ENCODE data around the gene OBSCN. TPM values are rescaled to one million over a fixed set of nuclear protein-coding genes. Genes with fewer than 3 reads are reported as not detected.

Gene OBSCN
- total RNA-seq, 1 donor from 2014 or later: 7.6 TPM

DNA sequence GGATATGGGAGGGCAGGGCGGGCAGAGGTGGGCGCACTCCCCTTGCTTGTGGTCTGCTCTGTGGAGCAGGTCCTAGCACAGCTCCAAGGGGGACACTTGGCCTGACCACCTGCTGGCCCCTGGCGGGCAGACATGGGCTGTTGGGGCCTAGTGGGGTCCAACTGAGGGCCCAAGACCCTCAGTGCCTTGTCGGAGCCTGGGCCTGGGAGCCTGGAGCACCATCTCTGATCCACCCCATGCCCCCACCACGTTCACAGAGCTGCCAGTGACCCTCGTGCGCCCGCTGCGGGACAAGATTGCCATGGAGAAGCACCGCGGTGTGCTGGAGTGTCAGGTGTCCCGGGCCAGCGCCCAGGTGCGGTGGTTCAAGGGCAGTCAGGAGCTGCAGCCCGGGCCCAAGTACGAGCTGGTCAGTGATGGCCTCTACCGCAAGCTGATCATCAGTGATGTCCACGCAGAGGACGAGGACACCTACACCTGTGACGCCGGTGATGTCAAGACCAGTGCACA lies 70.6 kb downstream of the OBSCN start:
- H3K27me3 ChIP-seq (ENCODE audit: control insufficient read depth, insufficient read depth, low read length): no peaks in the 10 kb centered on the region
- FAIRE-seq (no peak), DNase-seq (ENCODE audit: low read depth) (no peak)
- no peak overlapping the region for H3K4me3 ChIP-seq (ENCODE audit: low read depth, low read length)
- H3K36me3 ChIP-seq (ENCODE audit: control insufficient read depth, insufficient read depth, low read length): peaks cover 5% of the 10 kb centered on the region
- no peak for TF ChIP-seq CTCF (IDR thresholded peaks at IDR 0.05; ENCODE audit: insufficient read depth, low read length, severe bottlenecking)

DNA sequence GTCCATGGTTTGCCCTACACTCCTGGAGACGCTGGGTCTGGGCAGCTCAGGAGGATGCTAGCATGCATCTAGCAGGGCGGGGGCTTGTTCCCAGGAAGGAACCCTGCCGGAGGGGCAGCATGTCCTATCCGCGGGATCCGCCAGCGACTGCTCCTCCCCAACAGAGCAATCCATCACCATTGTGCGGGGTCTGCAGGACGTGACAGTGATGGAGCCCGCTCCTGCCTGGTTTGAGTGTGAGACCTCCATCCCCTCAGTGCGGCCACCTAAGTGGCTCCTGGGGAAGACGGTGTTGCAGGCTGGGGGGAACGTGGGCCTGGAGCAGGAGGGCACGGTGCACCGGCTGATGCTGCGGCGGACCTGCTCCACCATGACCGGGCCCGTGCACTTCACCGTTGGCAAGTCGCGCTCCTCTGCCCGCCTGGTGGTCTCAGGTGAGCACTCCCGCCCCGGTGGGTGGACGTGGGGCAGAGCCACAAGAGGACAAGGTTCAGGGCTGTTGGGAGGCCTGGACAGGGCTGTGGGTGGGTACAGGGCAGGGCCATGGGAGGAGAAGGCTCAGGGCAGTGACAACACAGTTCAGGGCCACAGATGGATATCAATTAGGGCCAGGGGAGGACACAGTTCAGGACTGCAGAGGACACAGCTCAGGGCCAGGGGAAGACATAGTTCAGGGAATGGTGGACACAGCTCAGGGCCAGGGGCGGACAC lies 71.3 kb downstream of the OBSCN start:
- Histone ChIP-seq H3K4me3 (ENCODE audit: low read depth, low read length) (no peak overlapping the region), H3K27me3 (ENCODE audit: control insufficient read depth, insufficient read depth, low read length) (no peaks in the 10 kb centered on the region), H3K36me3 (ENCODE audit: control insufficient read depth, insufficient read depth, low read length) (peaks cover 7% of the 10 kb centered on the region)
- TF ChIP-seq CTCF (IDR thresholded peaks at IDR 0.05; ENCODE audit: insufficient read depth, low read length, severe bottlenecking): no peak
- FAIRE-seq (peak; percentile 58), DNase-seq (ENCODE audit: low read depth) (no peak)

- no peak for TF ChIP-seq CTCF (IDR thresholded peaks at IDR 0.05; ENCODE audit: insufficient read depth, low read length, severe bottlenecking)
- Histone ChIP-seq H3K4me3 (ENCODE audit: low read depth, low read length) (no peak overlapping the region), H3K27me3 (ENCODE audit: control insufficient read depth, insufficient read depth, low read length) (no peaks in the 10 kb centered on the region), H3K36me3 (ENCODE audit: control insufficient read depth, insufficient read depth, low read length) (peaks cover 7% of the 10 kb centered on the region)
- no peak for FAIRE-seq
- no peak for DNase-seq (ENCODE audit: low read depth)
Observed at GRCh38 chr1:228279722-228280105, 71.9 kb downstream of the OBSCN start.

DNA sequence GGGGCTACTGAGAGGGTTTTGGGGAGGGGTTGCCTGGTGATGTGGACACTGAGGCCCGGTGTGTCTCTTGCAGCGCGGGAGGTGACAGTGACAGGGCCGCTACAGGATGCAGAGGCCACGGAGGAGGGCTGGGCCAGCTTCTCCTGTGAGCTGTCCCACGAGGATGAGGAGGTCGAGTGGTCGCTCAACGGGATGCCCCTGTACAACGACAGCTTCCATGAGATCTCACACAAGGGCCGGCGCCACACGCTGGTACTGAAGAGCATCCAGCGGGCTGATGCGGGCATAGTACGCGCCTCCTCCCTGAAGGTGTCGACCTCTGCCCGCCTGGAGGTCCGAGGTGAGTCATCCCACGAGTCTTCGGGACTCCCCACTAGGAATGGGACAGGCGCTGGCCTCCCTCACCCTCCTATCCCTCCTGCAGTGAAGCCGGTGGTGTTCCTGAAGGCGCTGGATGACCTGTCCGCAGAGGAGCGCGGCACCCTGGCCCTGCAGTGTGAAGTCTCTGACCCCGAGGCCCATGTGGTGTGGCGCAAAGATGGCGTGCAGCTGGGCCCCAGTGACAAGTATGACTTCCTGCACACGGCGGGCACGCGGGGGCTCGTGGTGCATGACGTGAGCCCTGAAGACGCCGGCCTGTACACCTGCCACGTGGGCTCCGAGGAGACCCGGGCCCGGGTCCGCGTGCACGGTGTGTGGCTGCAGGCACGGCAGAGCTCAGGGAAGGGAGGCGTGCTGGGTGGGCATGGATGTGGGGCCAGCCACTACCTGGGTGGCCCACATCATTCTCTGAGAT lies 72.5 kb downstream of the OBSCN start:
- Histone ChIP-seq H3K27me3 (ENCODE audit: control insufficient read depth, insufficient read depth, low read length) (no peaks in the 10 kb centered on the region), H3K4me3 (ENCODE audit: low read depth, low read length) (no peak overlapping the region), H3K36me3 (ENCODE audit: control insufficient read depth, insufficient read depth, low read length) (peaks cover 7% of the 10 kb centered on the region)
- no peak for FAIRE-seq
- no peak for DNase-seq (ENCODE audit: low read depth)
- no peak for TF ChIP-seq CTCF (IDR thresholded peaks at IDR 0.05; ENCODE audit: insufficient read depth, low read length, severe bottlenecking)

DNA sequence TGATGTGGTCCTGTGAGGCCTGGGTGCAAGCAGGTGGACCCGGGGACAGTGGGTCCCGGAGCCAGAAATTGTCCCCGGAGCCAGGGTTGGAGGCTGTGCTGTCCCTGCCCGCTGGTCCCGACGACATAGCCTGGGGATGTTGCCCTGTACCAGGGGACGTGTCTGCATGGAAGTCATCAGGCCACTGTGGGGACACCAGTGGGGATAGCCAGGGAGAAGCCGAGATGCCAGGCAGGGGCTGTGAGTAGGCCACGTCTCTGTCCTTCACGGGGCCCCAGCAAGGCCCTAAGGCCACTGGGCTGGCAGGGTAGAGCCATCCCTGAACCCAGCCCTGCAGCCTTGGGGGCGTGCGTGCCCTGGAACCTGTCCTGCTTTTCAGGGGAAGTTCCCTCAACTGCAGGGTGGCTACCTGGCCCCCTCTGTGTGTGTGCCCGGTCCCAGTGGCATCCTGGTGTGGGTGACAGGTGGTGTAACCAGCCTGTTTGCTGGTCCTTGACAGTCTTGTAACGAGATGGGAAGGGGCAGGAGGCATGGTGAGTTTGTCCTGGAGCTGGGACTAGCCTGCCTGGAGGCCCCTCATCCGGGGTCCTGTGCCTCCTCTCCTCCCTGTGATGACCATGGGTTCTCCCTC lies 73.2 kb downstream of the OBSCN start:
- H3K27me3 ChIP-seq (ENCODE audit: control insufficient read depth, insufficient read depth, low read length): no peaks in the 10 kb centered on the region
- DNase-seq (ENCODE audit: low read depth) (no peak), FAIRE-seq (no peak)
- H3K4me3 ChIP-seq (ENCODE audit: low read depth, low read length): no peak overlapping the region
- no peak for TF ChIP-seq CTCF (IDR thresholded peaks at IDR 0.05; ENCODE audit: insufficient read depth, low read length, severe bottlenecking)
- peaks cover 7% of the 10 kb centered on the region for H3K36me3 ChIP-seq (ENCODE audit: control insufficient read depth, insufficient read depth, low read length)
